Activated CD4-positive, alpha-beta T cell treated with anti-CD3 and anti-CD28 coated beads, Interleukin-2, amount 50 U/mL, for 16 hours (primary cell): ENCODE measurements around the gene C2orf92.

Experiments
- DNase-seq: peaks from one replicate; pipeline ENCODE4 v3.0.0-alpha.2; 2020

The C2orf92 gene

GRCh38 chr2:97732436-97733340, 63.2 kb downstream of the C2orf92 start:
- no peak for DNase-seq

GRCh38 chr2:97733341-97734035, 64.0 kb downstream of the C2orf92 start:
- no peak for DNase-seq

GRCh38 chr2:97734061-97735051, 64.8 kb downstream of the C2orf92 start:
- no peak for DNase-seq

- DNase-seq: no peak
Measured at GRCh38 chr2:97735161-97735561, 65.6 kb downstream of the C2orf92 start.

GRCh38 chr2:97736185-97736584, 66.7 kb downstream of the C2orf92 start:
- no peak for DNase-seq

- DNase-seq: no peak
Measured at GRCh38 chr2:97736608-97737330, 67.3 kb downstream of the C2orf92 start.

GRCh38 chr2:97737421-97738178, 68.1 kb downstream of the C2orf92 start:
- DNase-seq: no peak

GRCh38 chr2:97738179-97739019, 68.9 kb downstream of the C2orf92 start:
- DNase-seq: no peak

GRCh38 chr2:97739020-97739892, 69.7 kb downstream of the C2orf92 start:
- DNase-seq: no peak

GRCh38 chr2:97739893-97740245, 70.4 kb downstream of the C2orf92 start:
- no peak for DNase-seq

- DNase-seq: peak; percentile 41
Measured at GRCh38 chr2:97740590-97741182, 71.2 kb downstream of the C2orf92 start.

GRCh38 chr2:97741251-97741650, 71.7 kb downstream of the C2orf92 start:
- DNase-seq: no peak

- no peak for DNase-seq
Measured at GRCh38 chr2:97741686-97742085, 72.2 kb downstream of the C2orf92 start.

GRCh38 chr2:97742381-97742847, 72.9 kb downstream of the C2orf92 start:
- DNase-seq: peak; percentile 44

GRCh38 chr2:97743913-97744312, 74.4 kb downstream of the C2orf92 start:
- DNase-seq: no peak

- DNase-seq: peak; percentile 79
Measured at GRCh38 chr2:97745474-97746174, 76.1 kb downstream of the C2orf92 start.

GRCh38 chr2:97747285-97747684, 77.8 kb downstream of the C2orf92 start:
- peak; percentile 18 for DNase-seq

GRCh38 chr2:97747716-97748115, 78.2 kb downstream of the C2orf92 start:
- no peak for DNase-seq
